GM23338 (cell line): Measurements from ENCODE around the gene CBX8. TPM values are rescaled to one million over a fixed set of nuclear protein-coding genes. Genes with fewer than 3 reads are reported as not detected.

Experiments
- ATAC-seq: fragments of 200-7000 bp; cut with Tn5 transposase; 3 replicates; pipeline ENCODE4 v1.9.1; 2020
- DNase-seq: peaks from one replicate; pipeline ENCODE4 v3.0.0-alpha.2; 2015; ENCODE audit warnings: low spot score
- H2AFZ ChIP-seq: fragments of 200-600 bp; sonication (generic); 2 replicates; pipeline ENCODE4 v1.8.0; 2016; ENCODE audit warnings: antibody characterized with exemption, mild to moderate bottlenecking, moderate library complexity
- H3F3A ChIP-seq: fragments of 200-600 bp; sonication (generic); replicated peaks from 2 replicates; pipeline ENCODE4 v1.8.0; 2017; ENCODE audit warnings: antibody characterized with exemption, mixed run types, low read depth
- H3K27ac ChIP-seq: fragments of 200-600 bp; sonication (generic); 2 replicates; pipeline ENCODE4 v1.6.1; 2016; ENCODE audit warnings: low read depth
- H3K27me3 ChIP-seq: fragments of 200-600 bp; sonication (generic); 2 replicates; pipeline ENCODE4 v1.8.0; 2016; ENCODE audit warnings: mild to moderate bottlenecking, mixed run types, moderate library complexity; ENCODE audit not compliant: insufficient read depth
- H3K36me3 ChIP-seq: fragments of 200-600 bp; sonication (generic); 2 replicates; pipeline ENCODE4 v1.8.0; 2016; ENCODE audit warnings: mild to moderate bottlenecking; ENCODE audit not compliant: insufficient read depth
- H3K4me1 ChIP-seq: fragments of 200-600 bp; sonication (generic); 2 replicates; pipeline ENCODE4 v1.8.0; 2016; ENCODE audit warnings: mild to moderate bottlenecking, moderate library complexity; ENCODE audit not compliant: insufficient read depth
- H3K4me2 ChIP-seq: fragments of 200-600 bp; sonication (generic); 2 replicates; pipeline ENCODE4 v1.7.1; 2017; ENCODE audit warnings: mixed run types
- H3K4me3 ChIP-seq: fragments of 200-600 bp; sonication (generic); 2 replicates; pipeline ENCODE4 v1.6.1; 2016; ENCODE audit warnings: mixed run types
- H3K79me2 ChIP-seq: fragments of 200-600 bp; sonication (generic); replicated peaks from 2 replicates; pipeline ENCODE4 v1.8.0; 2017; ENCODE audit warnings: mild to moderate bottlenecking; ENCODE audit not compliant: insufficient read depth
- H3K9me2 ChIP-seq: fragments of 200-600 bp; sonication (generic); 2 replicates; pipeline ENCODE4 v1.8.0; 2017; ENCODE audit not compliant: insufficient read depth
- H4K20me1 ChIP-seq: fragments of 200-600 bp; sonication (generic); replicated peaks from 2 replicates; pipeline ENCODE4 v1.8.0; 2017; ENCODE audit warnings: mild to moderate bottlenecking; ENCODE audit not compliant: insufficient read depth
- H3K27ac Mint-ChIP-seq: 2 replicates; pipeline ENCODE4 v1.8.0; 2020; ENCODE audit warnings: inconsistent platforms, mild to moderate bottlenecking, moderate library complexity, mixed read lengths
- H3K27me3 Mint-ChIP-seq: 3 replicates; pipeline ENCODE4 v1.8.0; 2022; ENCODE audit warnings: low read depth, mild to moderate bottlenecking, moderate library complexity, mixed read lengths, inconsistent platforms; ENCODE audit not compliant: insufficient read depth, poor library complexity
- H3K36me3 Mint-ChIP-seq: 3 replicates; pipeline ENCODE4 v1.8.0; 2021; ENCODE audit warnings: low read depth, mild to moderate bottlenecking, inconsistent platforms, moderate library complexity, mixed read lengths
- H3K4me1 Mint-ChIP-seq: 3 replicates; pipeline ENCODE4 v1.8.0; 2020; ENCODE audit warnings: mild to moderate bottlenecking, inconsistent platforms, mixed read lengths
- H3K4me3 Mint-ChIP-seq: 3 replicates; pipeline ENCODE4 v1.8.0; 2021; ENCODE audit warnings: moderate library complexity, mild to moderate bottlenecking, inconsistent platforms, mixed read lengths
- H3K9me3 Mint-ChIP-seq: 3 replicates; pipeline ENCODE4 v1.8.0; 2020; ENCODE audit warnings: moderate library complexity, mild to moderate bottlenecking, inconsistent platforms, mixed read lengths
- CREB1 ChIP-seq: fragments of 250-450 bp; sonication (Bioruptor Pico); IDR thresholded peaks from 2 replicates; pipeline ENCODE4 v1.5.0; 2020; ENCODE audit warnings: low read depth, mild to moderate bottlenecking, moderate library complexity
- EZH2phosphoT487 ChIP-seq: fragments of 200-600 bp; sonication (generic); IDR thresholded peaks from one replicate; pipeline ENCODE4 v1.8.1; 2018; ENCODE audit warnings: antibody characterized with exemption; ENCODE audit not compliant: unreplicated experiment
- JUNB ChIP-seq: IDR thresholded peaks from one replicate; pipeline ENCODE4 v1.6.1; 2016; ENCODE audit warnings: antibody characterized with exemption; ENCODE audit not compliant: unreplicated experiment
- NANOG ChIP-seq: IDR thresholded peaks from 2 replicates; pipeline ENCODE4 v1.6.1; 2016; ENCODE audit warnings: antibody characterized with exemption, borderline replicate concordance
- POLR2AphosphoS5 ChIP-seq: IDR thresholded peaks from 2 replicates; pipeline ENCODE4 v1.6.1; 2016; ENCODE audit warnings: antibody characterized with exemption, low read depth
- STAT1 ChIP-seq: IDR thresholded peaks from one replicate; pipeline ENCODE4 v1.6.1; 2016; ENCODE audit warnings: antibody characterized with exemption; ENCODE audit not compliant: unreplicated experiment
- ZNF114 ChIP-seq: fragments of 250-450 bp; sonication (Bioruptor Pico); IDR thresholded peaks from 2 replicates; pipeline ENCODE4 v1.5.0; 2020; ENCODE audit warnings: mild to moderate bottlenecking, moderate library complexity
- polyA plus RNA-seq: library from polyadenylated mRNA; unstranded; fragments of >200 nt; fragmentation: Nextera tagmentation; extraction: Ambion mirVana; gene quantifications from 2 replicates; pipeline ENCODE4 v1.2.1, GENCODE V29; 2016
- total RNA-seq: library from RNA; depleted of rRNA; stranded (reverse); fragments of >200 nt; shearing (Covaris generic); gene quantifications from 2 replicates; pipeline ENCODE4 v1.2.3, GENCODE V29; 2014
- TF ChIP-seq, protein P1 (sequence below): fragments of 250-450 bp; sonication (Bioruptor Pico); IDR thresholded peaks from 2 replicates; pipeline ENCODE4 v1.5.0; 2020; ENCODE audit warnings: mild to moderate bottlenecking, moderate library complexity

The CBX8 gene
- total and polyA plus RNA-seq, 2 experiments from 2014 or later, result 1.0 to 1.3 TPM

DNA sequence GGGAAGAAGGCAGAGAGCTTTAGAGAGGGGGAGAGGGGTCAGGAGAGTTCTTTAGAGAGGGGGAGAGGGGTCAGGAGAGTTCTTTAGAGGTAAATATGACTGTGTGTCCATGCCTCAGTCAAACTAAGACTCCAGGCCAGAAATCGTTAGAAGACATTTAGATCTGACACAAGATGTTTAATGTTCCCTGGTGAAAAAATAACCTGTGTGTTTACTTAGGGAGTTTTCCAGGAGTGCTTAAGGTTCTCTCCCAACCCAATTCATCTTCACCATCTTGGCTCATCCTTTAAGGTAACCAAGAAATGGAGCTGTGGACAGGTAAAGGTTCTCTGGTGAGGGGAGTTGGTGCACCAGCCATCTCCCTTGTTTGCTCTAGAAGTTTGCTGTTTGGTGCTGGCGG, 32.6 kb upstream of the CBX8 start:
- Mint-ChIP-seq H3K4me3 (no peak overlapping the region), H3K27ac (no peak overlapping the region), H3K36me3 (peaks cover 5% of the 10 kb centered on the region), H3K27me3 (peaks cover 86% of the 10 kb centered on the region), H3K9me3 (peaks cover 2% of the 10 kb centered on the region; the same call in 1 of the 3 replicates), H3K4me1 (peaks cover 31% of the 10 kb centered on the region)
- Histone ChIP-seq H3K79me2 (no peaks in the 10 kb centered on the region), H3K27me3 (peaks cover 98% of the 10 kb centered on the region), H3K4me3 (no peak overlapping the region), H3K27ac (no peak overlapping the region), H3K4me2 (no peak overlapping the region), H3K36me3 (no peaks in the 10 kb centered on the region), H2AFZ (no peak overlapping the region), H4K20me1 (no peaks in the 10 kb centered on the region; the same call in 1 of the 2 replicates), H3K9me2 (no peaks in the 10 kb centered on the region), H3F3A (0 out of 2 replicates have a peak, but pooled peaks cover 20% of the 10 kb centered on the region), H3K4me1 (peaks cover 32% of the 10 kb centered on the region; the same call in 1 of the 2 replicates)
- no peak for TF ChIP-seq NANOG
- DNase-seq, result no peak
- ATAC-seq, result no peak

DNA sequence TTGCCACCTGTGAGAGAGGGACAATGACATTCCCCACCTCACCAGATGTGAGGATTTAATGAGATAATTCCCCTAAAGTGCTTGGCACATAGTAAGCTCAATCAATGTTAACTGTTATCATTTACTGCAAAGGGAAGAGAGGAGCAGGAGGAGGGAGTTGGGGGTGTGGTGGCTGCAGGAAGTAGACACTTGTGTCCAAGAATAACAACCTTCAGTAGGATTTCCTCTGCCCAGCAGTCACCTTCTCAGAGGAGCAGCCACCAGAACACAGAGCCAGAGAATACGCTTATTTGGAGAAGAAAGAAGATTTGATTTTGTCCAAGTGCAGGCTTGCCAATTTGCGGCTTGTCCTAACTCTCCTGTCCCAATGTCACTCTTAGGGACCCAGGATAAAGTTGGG, 32.1 kb upstream of the CBX8 start:
- Mint-ChIP-seq H3K9me3 (peaks cover 4% of the 10 kb centered on the region; the same call in 1 of the 3 replicates), H3K4me1 (peaks cover 31% of the 10 kb centered on the region), H3K27me3 (peaks cover 83% of the 10 kb centered on the region), H3K27ac (no peak overlapping the region), H3K4me3 (no peak overlapping the region), H3K36me3 (peaks cover 7% of the 10 kb centered on the region; the same call in 2 of the 3 replicates)
- no peaks in the 10 kb centered on the region for H3K79me2 ChIP-seq
- 0 out of 2 replicates have a peak overlapping the region, but pooled peaks have one; percentile 45 for H3K4me2 ChIP-seq
- no peak for DNase-seq
- no peak for ATAC-seq
- H3K27ac ChIP-seq, result no peak overlapping the region
- H3F3A ChIP-seq, result 0 out of 2 replicates have a peak, but pooled peaks cover 20% of the 10 kb centered on the region
- no peaks in the 10 kb centered on the region for H3K36me3 ChIP-seq
- no peak overlapping the region for H2AFZ ChIP-seq
- peaks cover 32% of the 10 kb centered on the region; the same call in 1 of the 2 replicates for H3K4me1 ChIP-seq
- H3K9me2 ChIP-seq, result no peaks in the 10 kb centered on the region
- TF ChIP-seq EZH2phosphoT487 (no peak), CREB1 (CRISPR knock-in tag) (no peak), JUNB (no peak), POLR2AphosphoS5 (no peak), STAT1 (no peak), ZNF114 (CRISPR knock-in tag) (no peak), NANOG (no peak)
- TF ChIP-seq, protein P1, sequence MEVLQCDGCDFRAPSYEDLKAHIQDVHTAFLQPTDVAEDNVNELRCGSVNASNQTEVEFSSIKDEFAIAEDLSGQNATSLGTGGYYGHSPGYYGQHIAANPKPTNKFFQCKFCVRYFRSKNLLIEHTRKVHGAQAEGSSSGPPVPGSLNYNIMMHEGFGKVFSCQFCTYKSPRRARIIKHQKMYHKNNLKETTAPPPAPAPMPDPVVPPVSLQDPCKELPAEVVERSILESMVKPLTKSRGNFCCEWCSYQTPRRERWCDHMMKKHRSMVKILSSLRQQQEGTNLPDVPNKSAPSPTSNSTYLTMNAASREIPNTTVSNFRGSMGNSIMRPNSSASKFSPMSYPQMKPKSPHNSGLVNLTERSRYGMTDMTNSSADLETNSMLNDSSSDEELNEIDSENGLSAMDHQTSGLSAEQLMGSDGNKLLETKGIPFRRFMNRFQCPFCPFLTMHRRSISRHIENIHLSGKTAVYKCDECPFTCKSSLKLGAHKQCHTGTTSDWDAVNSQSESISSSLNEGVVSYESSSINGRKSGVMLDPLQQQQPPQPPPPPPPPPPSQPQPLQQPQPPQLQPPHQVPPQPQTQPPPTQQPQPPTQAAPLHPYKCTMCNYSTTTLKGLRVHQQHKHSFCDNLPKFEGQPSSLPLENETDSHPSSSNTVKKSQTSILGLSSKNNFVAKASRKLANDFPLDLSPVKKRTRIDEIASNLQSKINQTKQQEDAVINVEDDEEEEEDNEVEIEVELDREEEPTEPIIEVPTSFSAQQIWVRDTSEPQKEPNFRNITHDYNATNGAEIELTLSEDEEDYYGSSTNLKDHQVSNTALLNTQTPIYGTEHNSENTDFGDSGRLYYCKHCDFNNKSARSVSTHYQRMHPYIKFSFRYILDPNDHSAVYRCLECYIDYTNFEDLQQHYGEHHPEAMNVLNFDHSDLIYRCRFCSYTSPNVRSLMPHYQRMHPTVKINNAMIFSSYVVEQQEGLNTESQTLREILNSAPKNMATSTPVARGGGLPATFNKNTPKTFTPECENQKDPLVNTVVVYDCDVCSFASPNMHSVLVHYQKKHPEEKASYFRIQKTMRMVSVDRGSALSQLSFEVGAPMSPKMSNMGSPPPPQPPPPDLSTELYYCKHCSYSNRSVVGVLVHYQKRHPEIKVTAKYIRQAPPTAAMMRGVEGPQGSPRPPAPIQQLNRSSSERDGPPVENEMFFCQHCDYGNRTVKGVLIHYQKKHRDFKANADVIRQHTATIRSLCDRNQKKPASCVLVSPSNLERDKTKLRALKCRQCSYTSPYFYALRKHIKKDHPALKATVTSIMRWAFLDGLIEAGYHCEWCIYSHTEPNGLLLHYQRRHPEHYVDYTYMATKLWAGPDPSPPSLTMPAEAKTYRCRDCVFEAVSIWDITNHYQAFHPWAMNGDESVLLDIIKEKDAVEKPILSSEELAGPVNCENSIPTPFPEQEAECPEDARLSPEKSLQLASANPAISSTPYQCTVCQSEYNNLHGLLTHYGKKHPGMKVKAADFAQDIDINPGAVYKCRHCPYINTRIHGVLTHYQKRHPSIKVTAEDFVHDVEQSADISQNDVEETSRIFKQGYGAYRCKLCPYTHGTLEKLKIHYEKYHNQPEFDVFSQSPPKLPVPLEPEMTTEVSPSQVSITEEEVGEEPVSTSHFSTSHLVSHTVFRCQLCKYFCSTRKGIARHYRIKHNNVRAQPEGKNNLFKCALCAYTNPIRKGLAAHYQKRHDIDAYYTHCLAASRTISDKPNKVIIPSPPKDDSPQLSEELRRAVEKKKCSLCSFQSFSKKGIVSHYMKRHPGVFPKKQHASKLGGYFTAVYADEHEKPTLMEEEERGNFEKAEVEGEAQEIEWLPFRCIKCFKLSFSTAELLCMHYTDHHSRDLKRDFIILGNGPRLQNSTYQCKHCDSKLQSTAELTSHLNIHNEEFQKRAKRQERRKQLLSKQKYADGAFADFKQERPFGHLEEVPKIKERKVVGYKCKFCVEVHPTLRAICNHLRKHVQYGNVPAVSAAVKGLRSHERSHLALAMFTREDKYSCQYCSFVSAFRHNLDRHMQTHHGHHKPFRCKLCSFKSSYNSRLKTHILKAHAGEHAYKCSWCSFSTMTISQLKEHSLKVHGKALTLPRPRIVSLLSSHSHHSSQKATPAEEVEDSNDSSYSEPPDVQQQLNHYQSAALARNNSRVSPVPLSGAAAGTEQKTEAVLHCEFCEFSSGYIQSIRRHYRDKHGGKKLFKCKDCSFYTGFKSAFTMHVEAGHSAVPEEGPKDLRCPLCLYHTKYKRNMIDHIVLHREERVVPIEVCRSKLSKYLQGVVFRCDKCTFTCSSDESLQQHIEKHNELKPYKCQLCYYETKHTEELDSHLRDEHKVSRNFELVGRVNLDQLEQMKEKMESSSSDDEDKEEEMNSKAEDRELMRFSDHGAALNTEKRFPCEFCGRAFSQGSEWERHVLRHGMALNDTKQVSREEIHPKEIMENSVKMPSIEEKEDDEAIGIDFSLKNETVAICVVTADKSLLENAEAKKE (CRISPR knock-in tag), result no peak
- H4K20me1 ChIP-seq, result no peaks in the 10 kb centered on the region; the same call in 1 of the 2 replicates
- no peak overlapping the region for H3K4me3 ChIP-seq
- peaks cover 95% of the 10 kb centered on the region for H3K27me3 ChIP-seq
